SJCRH30 (cell line): ENCODE data around the gene CALHM6. TPM values are rescaled to one million over a fixed set of nuclear protein-coding genes. Genes with fewer than 3 reads are reported as not detected.
A peak's percentile ranks its signal among the peaks of the same experiment; 100 is the strongest.

Experiments used
- DNase-seq, 2 experiments: peaks; one replicate each; pipeline ENCODE4 v3.0.0-alpha.2; 2015 to 2020
- H3K27ac ChIP-seq: fragments of 250-450 bp; sonication (Bioruptor Pico); 2 replicates; pipeline ENCODE4 v1.5.1; 2020; ENCODE audit warnings: mild to moderate bottlenecking, moderate library complexity
- H3K27me3 ChIP-seq: fragments of 250-450 bp; sonication (Bioruptor Pico); 2 replicates; pipeline ENCODE4 v1.5.1; 2020; ENCODE audit warnings: mild to moderate bottlenecking, moderate library complexity
- H3K36me3 ChIP-seq: fragments of 250-450 bp; sonication (Bioruptor Pico); 2 replicates; pipeline ENCODE4 v1.5.1; 2020; ENCODE audit warnings: mild to moderate bottlenecking, moderate library complexity
- H3K4me1 ChIP-seq: fragments of 250-450 bp; sonication (Bioruptor Pico); 2 replicates; pipeline ENCODE4 v1.5.1; 2020; ENCODE audit warnings: mild to moderate bottlenecking, moderate library complexity
- H3K4me3 ChIP-seq: fragments of 250-450 bp; sonication (Bioruptor Pico); 2 replicates; pipeline ENCODE4 v1.5.1; 2020; ENCODE audit warnings: mild to moderate bottlenecking, moderate library complexity
- H3K9me3 ChIP-seq: fragments of 250-450 bp; sonication (Bioruptor Pico); replicated peaks from 2 replicates; pipeline ENCODE4 v1.5.1; 2020; ENCODE audit warnings: mild to moderate bottlenecking, moderate library complexity
- total RNA-seq: library from RNA; depleted of rRNA; stranded (reverse); fragments of >200 nt; shearing (Covaris generic); gene quantifications from 2 replicates; pipeline ENCODE4 v1.2.3, GENCODE V29; 2014; rRNA removed

The CALHM6 gene
- total RNA-seq, 1 experiment from 2014 or later: not detected

- DNase-seq: no peak
These were observed 51.6 kb downstream of the CALHM6 start for GRCh38 chr6:116512734-116513133.

More at GRCh38 chr6:116512734-116513133, 51.6 kb downstream of the CALHM6 start:
- no peaks in the 10 kb centered on the region for H3K36me3 ChIP-seq
- peak overlapping the region; percentile 62 for H3K4me3 ChIP-seq
- 0 out of 2 replicates have a peak, but pooled peaks cover 3% of the 10 kb centered on the region for H3K9me3 ChIP-seq
- peaks cover 3% of the 10 kb centered on the region; the same call in 1 of the 2 replicates for H3K4me1 ChIP-seq
- H3K27ac ChIP-seq: no peak overlapping the region; the same call in 1 of the 2 replicates
- no peaks in the 10 kb centered on the region for H3K27me3 ChIP-seq

Other genes with a start within 250 kb of the CALHM6 start
- gene TSPYL4, start 207.3 kb upstream of the CALHM6 start, total RNA-seq: 12.3 and 13.4 TPM in 2 replicates
- 57.6 and 61.9 TPM in 2 replicates for gene TSPYL1, start 181.4 kb upstream of the CALHM6 start, total RNA-seq
- 43.7 and 51.0 TPM in 2 replicates for gene DSE, start 90.4 kb upstream of the CALHM6 start, total RNA-seq
- gene CALHM5, start 50.3 kb downstream of the CALHM6 start, total RNA-seq: 2.4 and 2.6 TPM in 2 replicates
- gene TRAPPC3L, start 84.3 kb downstream of the CALHM6 start, total RNA-seq: not detected in 2 replicates
- gene CALHM4, start 92.4 kb downstream of the CALHM6 start, total RNA-seq: not detected in 2 replicates
- 54.9 and 57.0 TPM in 2 replicates for gene RWDD1, start 110.1 kb downstream of the CALHM6 start, total RNA-seq
- gene RSPH4A, start 155.1 kb downstream of the CALHM6 start, total RNA-seq: 1.6 and 2.1 TPM in 2 replicates
- gene ZUP1, start 207.4 kb downstream of the CALHM6 start, total RNA-seq: 24.0 and 26.0 TPM in 2 replicates
- 11.6 and 11.9 TPM in 2 replicates for gene KPNA5, start 219.8 kb downstream of the CALHM6 start, total RNA-seq